Prostate gland (tissue), 2 donors: Measurements from ENCODE around the gene ZAP70. TPM values are rescaled to one million over a fixed set of nuclear protein-coding genes. Genes with fewer than 3 reads are reported as not detected.

ENCODE experiments used
- DNase-seq: peaks from one replicate; pipeline ENCODE4 v3.0.0-alpha.2; 2019; ENCODE audit warnings: low spot score
- H3K27ac ChIP-seq, 2 donors: fragments of 200-600 bp; sonication (generic); 2 replicates each; pipeline ENCODE4 v1.5.1; 2017 to 2019
- H3K27me3 ChIP-seq: fragments of 200-600 bp; sonication (generic); replicated peaks from 2 replicates; pipeline ENCODE4 v1.5.1; 2019; ENCODE audit not compliant: insufficient read depth
- H3K36me3 ChIP-seq, 2 donors: fragments of 200-600 bp; sonication (generic); 1 replicate in 1 of 2; 2 replicates in 1 of 2; pipeline versions ENCODE4 v1.5.1 to v1.8.1; 2017 to 2019
- H3K4me1 ChIP-seq: fragments of 200-600 bp; sonication (generic); replicated peaks from 2 replicates; pipeline ENCODE4 v1.5.1; 2019
- H3K4me3 ChIP-seq, 2 donors: fragments of 200-600 bp; sonication (generic); 2 replicates each; pipeline ENCODE4 v1.5.1; 2017 to 2019
- H3K9me3 ChIP-seq: fragments of 200-600 bp; sonication (generic); 2 replicates; pipeline ENCODE4 v1.5.1; 2017
- POLR2A ChIP-seq: fragments of 450-650 bp; IDR thresholded peaks from one replicate; pipeline ENCODE4 v1.6.1; 2016; ENCODE audit warnings: antibody characterized with exemption, mild to moderate bottlenecking
- POLR2AphosphoS5 ChIP-seq: sonication (generic); formaldehyde crosslinking; IDR thresholded peaks from one replicate; pipeline ENCODE4 v1.6.1; 2017; ENCODE audit warnings: antibody characterized with exemption
- WGBS: methylation state at CpG from one replicate; pipeline ENCODE4 v1.1.5; 2018; 5-methylcytosine and 5-hydroxymethylcytosine counted together
- intact Hi-C: fragments of 100-400 bp; cut with DNase I; formaldehyde crosslinking; loops from one replicate; pipeline ENCODE4 v1.14.2; 2022
- total RNA-seq, 2 donors: library from RNA; depleted of rRNA; stranded (reverse); fragments of >200 nt; gene quantifications; one replicate each; pipeline ENCODE4 v1.1.0, GENCODE V29; 2016
- TF ChIP-seq, protein P1 (sequence below), 4 experiments: fragments of 200-600 bp in 2 of 4; fragments of 450-650 bp in 2 of 4; sonication (generic) in 2 of 4; IDR thresholded peaks; 1 replicate in 3 of 4; 2 replicates in 1 of 4; pipeline ENCODE4 v1.5.1; 2016 to 2019; ENCODE audit warnings: antibody characterized with exemption in 4 of 4, mild to moderate bottlenecking in 2 of 4, moderate library complexity in 2 of 4

Gene ZAP70
- total RNA-seq, 2 donors from 2014 or later, result 1.8 to 3.9 TPM

DNA sequence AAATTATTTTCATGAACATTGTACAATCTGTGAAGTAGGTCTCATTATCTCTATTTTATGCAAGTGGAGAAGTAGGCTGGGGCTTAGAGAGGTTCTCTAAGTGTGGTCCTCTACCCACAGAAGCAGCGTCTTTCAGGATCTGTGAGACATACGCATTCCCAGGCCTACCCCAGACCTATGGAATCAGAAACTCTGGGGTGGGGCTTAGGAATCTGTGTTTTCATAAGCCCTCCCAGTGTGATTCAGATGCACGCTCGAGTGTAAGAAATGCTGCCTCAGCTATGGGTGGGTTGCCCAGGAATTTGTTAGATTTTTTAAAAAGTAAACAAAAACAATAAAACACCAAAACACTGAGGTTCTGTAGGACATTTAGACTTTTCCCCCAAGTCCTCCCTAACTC is 14.8 kb upstream of the ZAP70 start:
- no peaks in the 10 kb centered on the region for H3K9me3 ChIP-seq
- no peak for DNase-seq
- 77% methylated on average over 4 of the region's 4 CpGs for whole genome bisulfite sequencing
- no peaks in the 10 kb centered on the region for H3K27me3 ChIP-seq
- H3K27ac ChIP-seq, result no peak overlapping the region
- intact Hi-C loops, result loop anchor here (10.0 kb wide), 2 partner anchors 54 to 104 kb away; partner anchors contain the start of gene COX5B
- TF ChIP-seq POLR2A (no peak), POLR2AphosphoS5 (no peak)
- TF ChIP-seq, protein P1, sequence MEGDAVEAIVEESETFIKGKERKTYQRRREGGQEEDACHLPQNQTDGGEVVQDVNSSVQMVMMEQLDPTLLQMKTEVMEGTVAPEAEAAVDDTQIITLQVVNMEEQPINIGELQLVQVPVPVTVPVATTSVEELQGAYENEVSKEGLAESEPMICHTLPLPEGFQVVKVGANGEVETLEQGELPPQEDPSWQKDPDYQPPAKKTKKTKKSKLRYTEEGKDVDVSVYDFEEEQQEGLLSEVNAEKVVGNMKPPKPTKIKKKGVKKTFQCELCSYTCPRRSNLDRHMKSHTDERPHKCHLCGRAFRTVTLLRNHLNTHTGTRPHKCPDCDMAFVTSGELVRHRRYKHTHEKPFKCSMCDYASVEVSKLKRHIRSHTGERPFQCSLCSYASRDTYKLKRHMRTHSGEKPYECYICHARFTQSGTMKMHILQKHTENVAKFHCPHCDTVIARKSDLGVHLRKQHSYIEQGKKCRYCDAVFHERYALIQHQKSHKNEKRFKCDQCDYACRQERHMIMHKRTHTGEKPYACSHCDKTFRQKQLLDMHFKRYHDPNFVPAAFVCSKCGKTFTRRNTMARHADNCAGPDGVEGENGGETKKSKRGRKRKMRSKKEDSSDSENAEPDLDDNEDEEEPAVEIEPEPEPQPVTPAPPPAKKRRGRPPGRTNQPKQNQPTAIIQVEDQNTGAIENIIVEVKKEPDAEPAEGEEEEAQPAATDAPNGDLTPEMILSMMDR (IDR thresholded peaks at IDR 0.05), result no peak
- H3K4me3 ChIP-seq, result no peak overlapping the region
- no peaks in the 10 kb centered on the region for H3K4me1 ChIP-seq
- no peaks in the 10 kb centered on the region for H3K36me3 ChIP-seq

GRCh38 chr2:97699765-97700444 is 13.5 kb upstream of the ZAP70 start:
- Histone ChIP-seq H3K27ac (no peak overlapping the region), H3K4me1 (no peaks in the 10 kb centered on the region), H3K27me3 (no peaks in the 10 kb centered on the region), H3K36me3 (no peaks in the 10 kb centered on the region), H3K4me3 (no peak overlapping the region), H3K9me3 (no peaks in the 10 kb centered on the region)
- TF ChIP-seq POLR2AphosphoS5, result no peak
- no peak for TF ChIP-seq POLR2A
- TF ChIP-seq, protein P1 (IDR thresholded peaks at IDR 0.05), result peak in 3 of 4 experiments; percentile 35 to 62 (median 49)
- DNase-seq, result peak; percentile 22
- WGBS, result 62% methylated on average over 11 of the region's 11 CpGs
- intact Hi-C loops, result loop anchor here (5.0 to 10.0 kb wide), 3 partner anchors 55 to 687 kb away; partner anchors contain the start of gene COX5B

DNA sequence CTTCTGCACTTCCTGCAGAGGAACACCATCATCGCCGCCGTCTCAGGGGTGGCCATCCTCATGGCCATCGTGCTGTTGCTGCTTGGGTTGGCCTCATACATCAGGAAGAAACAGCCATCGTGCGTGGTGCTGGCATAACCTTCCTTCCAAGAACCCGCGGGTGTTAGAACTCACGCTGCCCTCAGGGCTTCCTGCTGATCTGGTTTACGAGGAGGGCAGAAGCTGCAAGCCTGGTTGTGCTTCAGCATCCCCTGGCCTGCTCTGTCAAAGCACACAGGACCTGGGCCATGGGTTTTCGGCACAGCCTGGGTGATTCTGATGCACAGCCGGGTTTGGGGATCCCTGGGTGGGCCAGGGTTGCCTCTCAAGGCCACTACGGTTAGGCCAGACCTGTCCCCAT is 12.2 kb upstream of the ZAP70 start:
- intact Hi-C loops, result loop anchor here (5.0 kb wide), 1 partner anchor 686 kb away; no protein-coding TSS in a partner anchor
- Histone ChIP-seq H3K4me3 (no peak overlapping the region), H3K9me3 (no peaks in the 10 kb centered on the region), H3K27ac (no peak overlapping the region), H3K4me1 (no peaks in the 10 kb centered on the region), H3K36me3 (no peaks in the 10 kb centered on the region), H3K27me3 (no peaks in the 10 kb centered on the region)
- TF ChIP-seq POLR2A (no peak), POLR2AphosphoS5 (no peak)
- TF ChIP-seq, protein P1 (IDR thresholded peaks at IDR 0.05), result no peak
- DNase-seq, result no peak
- 69% methylated on average over 13 of the region's 13 CpGs for WGBS

DNA sequence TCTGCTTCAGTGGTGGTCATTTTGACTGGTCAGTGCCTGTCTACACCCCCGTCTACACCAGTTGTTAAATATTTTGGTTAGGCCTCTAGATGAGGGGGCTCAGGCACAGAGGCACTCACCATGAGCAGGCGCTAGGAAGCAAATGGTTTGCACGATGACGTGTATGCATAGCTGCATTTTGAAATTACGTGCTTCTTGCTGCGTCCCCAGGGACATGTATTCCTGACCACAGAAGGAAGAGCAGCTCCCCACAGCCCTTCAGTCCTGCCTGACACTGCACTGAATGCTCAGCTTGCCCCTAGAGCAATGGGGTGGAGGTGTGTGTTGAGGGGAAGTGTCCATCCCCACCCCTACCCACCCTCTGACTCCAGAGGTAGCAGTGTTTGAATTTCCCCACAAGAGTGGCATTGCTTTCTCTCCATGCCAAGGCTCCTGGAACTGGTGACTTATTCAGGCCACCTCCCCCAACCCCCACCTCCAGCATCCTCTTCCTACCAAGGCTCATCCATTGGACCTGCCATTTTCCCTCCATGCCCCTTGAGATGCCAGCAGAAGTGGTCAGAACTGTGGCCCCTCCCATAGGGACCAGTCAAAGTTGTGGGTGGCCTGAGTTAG is 11.4 kb upstream of the ZAP70 start:
- no peaks in the 10 kb centered on the region for H3K27me3 ChIP-seq
- no peak overlapping the region for H3K4me3 ChIP-seq
- H3K9me3 ChIP-seq, result no peaks in the 10 kb centered on the region
- no peaks in the 10 kb centered on the region for H3K4me1 ChIP-seq
- no peak for TF ChIP-seq POLR2A
- TF ChIP-seq, protein P1 (IDR thresholded peaks at IDR 0.05), result no peak
- no peak for TF ChIP-seq POLR2AphosphoS5
- no peak for DNase-seq
- WGBS, result 95% methylated on average over 6 of the region's 6 CpGs
- H3K27ac ChIP-seq, result no peak overlapping the region
- intact Hi-C loops, result loop anchor here (5.0 kb wide), 1 partner anchor 685 kb away; no protein-coding TSS in a partner anchor
- H3K36me3 ChIP-seq, result no peaks in the 10 kb centered on the region
